Right forelimb (tissue), 1 donor: ENCODE measurements around the gene ANKRD53.

Experiments
- DNase-seq: peaks from one replicate; pipeline ENCODE4 v3.0.0-alpha.2; 2018

Gene ANKRD53

DNA sequence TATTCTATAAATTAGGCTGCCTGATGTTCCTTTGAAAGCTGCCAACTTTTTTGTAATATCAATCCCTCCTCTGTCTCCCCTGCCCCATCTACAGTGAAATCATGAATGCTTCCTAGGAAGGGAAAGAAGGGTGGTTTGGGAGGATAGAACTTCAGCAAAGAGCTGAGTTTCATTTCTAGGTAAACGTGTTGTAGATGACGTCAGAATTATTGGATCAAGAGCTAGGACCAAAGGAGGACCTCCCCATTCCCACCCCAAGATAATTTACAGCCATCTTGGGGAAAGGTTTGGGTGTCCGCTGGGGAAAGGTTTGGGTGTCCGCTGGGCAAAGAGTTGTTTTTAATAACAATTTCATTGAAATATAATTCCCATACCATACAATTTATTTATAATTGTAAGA lies 11.2 kb upstream of the ANKRD53 start:
- no peak for DNase-seq

DNA sequence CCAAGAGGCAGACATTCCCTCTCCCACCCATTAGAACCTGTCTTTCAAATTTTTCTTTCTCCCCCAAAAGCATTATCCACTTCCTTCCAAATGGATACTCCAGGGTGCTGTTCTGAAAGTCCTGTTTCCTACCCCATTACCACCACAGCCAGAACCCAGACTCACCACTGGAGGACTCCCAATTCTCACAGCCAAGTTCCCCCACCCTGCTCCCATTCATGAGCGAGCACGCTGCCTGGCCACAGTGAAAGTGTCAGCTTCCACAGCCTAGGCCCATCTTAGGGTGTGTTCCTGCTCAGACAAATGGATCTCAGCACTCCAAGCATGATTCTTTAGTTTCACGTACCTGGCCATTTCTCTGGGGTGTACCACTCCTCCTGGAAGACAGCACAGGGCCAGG lies 3.8 kb upstream of the ANKRD53 start:
- DNase-seq, result no peak

DNA sequence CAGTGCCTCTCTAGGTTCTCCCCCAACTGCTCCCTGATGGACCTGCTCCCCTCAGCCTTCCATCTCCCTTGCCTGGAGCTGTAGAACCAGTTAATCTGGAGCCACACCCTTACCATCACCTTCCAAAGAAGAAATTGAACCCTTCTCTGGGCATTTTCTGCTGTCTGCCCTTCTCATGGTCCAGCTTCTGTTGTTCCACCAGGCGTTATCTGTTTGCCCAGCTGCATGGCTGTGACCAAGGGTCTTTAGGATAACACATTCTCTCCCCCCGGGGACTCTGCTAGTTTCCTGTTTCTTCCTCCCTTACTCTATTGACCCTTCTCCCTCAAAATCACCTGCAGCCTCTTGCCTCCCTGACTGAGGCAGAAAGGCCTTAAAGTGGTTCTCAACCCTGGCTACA lies 3.2 kb upstream of the ANKRD53 start:
- DNase-seq, result no peak

DNA sequence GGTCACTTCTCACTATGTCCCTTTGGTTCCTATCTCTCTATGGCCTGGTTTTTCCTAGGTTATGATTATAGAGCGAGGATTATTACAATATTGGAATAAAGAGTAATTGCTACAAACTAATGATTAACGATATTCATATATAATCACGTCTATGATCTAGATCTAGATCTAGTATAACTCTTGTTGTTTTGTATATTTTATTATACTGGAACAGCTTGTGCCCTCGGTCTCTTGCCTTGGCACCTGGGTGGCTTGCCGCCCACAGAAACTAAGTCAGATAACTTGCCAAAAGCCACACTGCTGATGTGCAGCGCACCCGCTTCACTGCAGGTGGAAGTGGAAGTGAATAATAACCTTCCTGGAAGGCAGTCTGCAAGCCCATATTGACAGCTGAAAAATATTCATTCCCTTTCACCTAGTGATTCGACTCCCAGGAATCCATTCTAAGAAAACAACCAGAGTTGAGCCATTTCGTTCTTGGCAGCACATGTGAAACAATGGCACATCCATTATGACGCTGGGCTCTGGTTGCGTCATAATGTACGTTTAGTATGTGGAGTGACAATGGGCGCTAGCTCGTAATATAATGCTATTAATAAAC lies 725 bp upstream of the ANKRD53 start:
- DNase-seq, result peak; percentile 41

DNA sequence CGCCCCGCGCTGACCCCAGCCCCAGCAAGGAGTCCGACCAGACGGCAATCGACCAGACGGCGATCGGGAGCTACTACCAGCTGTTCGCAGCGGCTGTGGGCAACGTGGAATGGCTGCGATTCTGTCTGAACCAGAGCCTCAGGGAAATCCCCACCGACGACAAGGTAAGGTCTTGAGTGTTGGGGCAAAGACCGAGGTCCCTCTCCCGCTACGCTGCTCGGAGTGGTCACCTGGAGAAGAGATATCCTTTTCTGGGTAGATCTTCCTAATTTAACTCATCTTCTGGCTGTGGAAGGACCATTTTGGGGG lies 704 bp downstream of the ANKRD53 start:
- DNase-seq, result no peak

DNA sequence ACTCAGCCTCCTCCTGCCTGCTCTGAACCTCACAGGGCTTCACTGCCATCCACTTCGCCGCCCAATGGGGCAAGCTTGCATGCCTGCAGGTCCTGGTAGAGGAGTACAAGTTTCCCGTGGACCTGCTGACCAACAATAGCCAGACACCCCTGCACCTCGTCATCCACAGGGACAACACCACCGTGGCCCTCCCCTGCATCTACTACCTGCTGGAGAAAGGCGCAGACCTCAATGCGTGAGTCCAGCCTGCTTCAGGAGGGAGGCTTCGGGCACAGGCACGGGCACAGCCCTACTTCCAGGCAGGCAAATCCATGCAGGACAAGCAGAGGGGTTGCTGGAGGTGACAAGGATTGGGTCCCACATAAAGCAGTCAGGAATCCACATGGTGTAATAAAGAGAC lies 1.2 kb downstream of the ANKRD53 start:
- DNase-seq, result peak; percentile 34

DNA sequence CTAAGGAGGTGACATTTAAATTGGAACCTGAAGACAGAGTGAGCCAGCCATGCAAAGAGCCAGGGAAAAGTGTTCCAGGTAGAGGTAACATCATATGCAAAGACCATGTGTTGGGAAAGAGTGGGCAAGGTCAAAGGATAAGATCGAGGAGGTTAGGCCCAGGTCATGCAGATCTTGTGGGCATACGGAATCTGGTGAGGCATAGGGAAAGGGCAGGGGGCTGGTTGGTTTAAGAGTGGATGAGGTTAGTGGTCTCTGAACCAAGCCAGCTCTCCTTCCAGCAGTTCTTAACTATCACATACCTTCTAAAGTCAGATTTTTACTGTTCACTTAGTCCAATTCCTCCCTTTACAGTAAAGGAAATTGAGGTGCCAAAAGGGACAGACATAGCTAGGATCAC lies 3.0 kb downstream of the ANKRD53 start:
- DNase-seq, result peak; percentile 36

DNA sequence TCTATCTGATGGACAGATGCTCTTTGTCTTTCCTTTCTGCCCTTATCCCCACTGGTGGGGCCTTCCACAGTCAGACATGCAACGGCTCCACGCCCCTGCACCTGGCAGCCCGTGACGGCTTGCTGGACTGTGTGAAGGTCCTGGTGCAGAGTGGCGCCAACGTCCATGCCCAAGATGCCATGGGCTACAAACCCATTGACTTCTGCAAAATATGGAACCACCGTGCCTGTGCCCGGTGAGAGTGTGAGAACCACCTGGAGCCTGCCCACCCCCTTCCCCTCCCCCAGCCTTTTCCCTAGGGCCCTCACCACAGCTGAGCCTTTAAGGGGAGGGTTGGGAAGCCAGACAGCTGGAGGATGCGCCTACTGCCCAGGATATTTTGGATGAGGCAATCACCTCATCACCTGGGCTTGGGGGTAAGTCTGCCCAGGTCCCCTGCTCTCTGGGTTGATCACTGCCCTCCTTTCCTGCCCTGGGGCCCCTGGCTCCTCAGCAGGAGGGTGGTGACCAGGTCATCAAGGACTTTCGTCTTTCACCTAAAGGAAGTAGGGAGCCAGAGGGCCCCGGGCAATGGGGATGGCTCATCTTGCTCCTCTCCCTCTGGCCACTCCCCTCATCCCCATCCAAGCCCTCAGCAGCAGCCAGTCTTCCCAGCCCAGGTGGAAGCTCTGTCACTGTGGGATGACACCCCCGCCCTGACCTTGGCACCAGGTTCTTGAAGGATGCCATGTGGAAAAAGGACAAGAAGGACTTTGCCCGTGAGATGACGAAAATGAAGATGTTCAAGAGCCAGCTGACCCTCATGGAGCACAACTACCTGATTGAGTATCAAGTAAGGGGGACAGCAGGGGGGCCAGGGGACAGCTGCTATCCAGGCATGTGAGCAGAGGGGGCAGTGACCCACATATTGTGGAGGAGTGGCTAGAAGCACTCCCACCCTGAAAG lies 3.7 kb downstream of the ANKRD53 start:
- peak; percentile 33 for DNase-seq

DNA sequence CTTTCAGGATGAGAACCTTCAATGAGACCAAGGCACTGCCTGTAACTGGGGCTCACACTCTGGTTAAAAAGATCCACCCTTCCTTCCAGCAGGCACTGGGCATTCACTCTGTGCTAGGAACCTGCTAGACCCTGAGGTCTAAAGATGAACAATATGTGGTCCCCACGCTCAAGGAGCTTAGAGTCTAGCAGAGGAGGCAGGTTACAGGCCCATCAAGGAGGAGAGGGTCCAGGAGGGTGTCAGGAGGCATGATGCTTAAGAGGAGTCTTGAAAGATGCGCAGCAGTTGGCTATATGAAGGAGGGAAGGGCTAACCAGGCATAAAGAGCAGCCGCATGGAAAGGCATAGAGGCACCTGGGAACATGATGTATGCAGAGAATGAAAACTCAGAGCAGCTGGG lies 4.5 kb downstream of the ANKRD53 start:
- DNase-seq, result peak; percentile 34

DNA sequence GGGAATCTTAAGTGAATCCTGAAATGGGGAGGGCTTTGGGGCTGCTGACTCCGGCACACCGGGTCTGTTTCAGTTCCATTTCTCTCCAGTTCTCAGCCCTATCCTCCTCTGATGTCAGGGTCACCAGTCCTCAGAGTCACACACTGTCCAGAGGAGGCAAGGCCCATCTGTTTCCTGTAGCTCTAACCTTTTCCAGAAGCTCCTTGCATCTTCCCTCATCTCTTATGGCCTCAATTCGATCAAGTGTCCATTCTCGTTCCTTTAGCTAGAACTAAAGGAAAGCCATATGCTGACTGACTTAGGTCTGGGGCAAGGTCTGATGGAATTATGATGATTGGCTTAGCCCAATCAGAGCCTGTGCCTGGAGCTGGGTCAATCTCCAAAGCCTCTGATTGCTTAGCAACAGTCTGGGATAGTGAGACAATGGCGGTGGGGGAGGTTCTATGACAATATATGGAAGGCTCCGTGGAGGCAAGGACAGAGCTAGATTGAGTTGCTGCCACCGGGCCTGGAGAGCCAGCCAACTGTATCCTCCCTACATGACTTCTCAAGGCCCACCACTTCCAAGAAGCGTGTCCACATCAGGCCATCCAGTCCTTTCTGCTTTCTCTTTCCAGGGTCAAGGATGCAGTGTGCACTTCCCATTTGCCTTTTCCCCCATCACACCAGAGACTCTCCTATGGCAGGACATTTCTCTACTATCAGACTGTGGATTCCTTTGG lies 5.2 kb downstream of the ANKRD53 start:
- DNase-seq, result no peak

DNA sequence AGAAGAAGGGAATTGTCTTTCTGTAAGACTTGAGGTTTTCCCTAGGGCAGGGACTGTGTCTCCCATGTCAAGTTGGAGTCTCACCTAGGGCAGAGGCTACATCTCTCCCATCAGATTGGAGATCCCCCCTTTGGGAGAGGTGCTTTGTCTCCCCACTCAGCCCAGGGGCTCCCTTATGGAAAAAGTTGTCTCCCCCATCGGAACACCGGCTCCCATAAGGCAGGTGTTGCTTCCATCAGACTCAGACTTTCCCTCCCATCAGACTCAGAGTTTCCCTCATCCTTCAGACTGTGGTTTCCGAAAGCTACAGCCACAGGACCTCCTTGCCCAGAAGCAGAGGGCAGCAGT lies 5.8 kb downstream of the ANKRD53 start:
- DNase-seq, result no peak

DNA sequence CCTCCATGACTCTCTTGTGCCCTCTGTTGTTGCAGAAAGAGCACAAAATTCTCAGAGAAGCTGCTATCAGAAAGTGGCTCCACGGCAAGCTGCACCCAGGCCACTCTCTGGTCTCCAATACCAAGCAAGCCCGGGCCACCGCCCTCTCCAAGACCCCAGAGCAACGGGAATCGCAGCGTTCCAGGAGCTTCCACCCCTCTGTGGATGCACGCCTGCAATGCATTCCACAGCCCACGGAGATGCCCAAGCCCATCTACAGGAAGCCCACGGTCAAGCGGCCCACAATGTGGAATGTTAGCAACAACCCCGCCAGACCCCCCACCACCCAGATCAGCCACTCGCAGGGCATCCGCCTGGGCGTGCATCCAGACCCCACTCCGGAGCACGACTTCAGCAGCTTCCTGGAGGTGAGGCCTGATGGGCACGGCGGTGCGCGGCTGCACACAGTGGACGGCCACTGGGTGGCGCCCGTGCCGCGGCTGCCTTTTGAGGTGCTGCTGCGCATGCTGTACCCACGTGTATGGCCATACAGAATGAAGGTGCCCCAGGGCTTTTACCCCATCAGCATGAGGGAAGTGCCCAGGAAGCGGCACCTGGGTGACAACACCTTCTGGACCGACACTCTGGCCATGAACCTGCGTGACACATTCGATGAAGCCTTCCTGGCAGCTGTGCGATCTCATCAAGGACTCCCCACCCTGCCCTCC lies 6.3 kb downstream of the ANKRD53 start:
- no peak for DNase-seq

DNA sequence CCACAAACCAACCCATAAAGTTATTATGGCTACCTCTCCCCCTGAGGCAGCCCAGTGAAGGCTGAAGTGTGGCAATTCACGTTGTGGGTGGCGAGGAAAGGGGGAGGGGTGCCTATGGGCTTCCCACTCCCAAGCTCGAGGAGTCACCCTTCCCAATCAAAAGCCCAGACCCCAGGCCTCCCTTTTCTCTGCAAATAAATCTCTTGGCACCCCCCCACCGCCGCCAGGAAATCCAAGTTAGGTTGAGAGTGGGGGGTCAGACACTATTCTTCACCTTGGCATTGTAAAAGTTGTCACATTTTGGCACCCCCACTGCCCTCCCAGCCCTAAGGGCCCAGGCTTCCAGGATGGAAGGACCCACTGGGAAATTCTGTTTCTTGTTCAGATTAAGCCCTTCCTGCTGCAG lies 6.9 kb downstream of the ANKRD53 start:
- DNase-seq, result no peak

DNA sequence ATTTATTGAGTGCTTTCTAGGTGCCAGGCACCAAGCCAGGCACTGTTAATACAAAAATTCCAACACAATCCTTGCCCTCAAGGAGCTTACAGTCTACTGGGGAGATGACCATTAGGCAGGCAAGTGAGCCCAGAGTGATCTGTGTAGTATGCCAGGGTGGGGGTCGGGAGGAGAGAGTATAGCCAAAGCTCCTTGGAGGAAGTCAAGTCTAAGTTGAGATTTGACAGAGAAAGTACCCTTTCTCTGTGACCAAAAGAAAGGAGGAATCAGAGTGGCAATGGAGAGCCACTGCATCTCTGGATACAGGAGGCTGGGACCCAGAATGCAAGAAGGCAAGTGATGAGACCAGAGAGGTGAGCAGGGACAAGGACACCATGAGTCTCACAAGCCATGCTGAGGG lies 7.5 kb downstream of the ANKRD53 start:
- DNase-seq, result no peak

DNA sequence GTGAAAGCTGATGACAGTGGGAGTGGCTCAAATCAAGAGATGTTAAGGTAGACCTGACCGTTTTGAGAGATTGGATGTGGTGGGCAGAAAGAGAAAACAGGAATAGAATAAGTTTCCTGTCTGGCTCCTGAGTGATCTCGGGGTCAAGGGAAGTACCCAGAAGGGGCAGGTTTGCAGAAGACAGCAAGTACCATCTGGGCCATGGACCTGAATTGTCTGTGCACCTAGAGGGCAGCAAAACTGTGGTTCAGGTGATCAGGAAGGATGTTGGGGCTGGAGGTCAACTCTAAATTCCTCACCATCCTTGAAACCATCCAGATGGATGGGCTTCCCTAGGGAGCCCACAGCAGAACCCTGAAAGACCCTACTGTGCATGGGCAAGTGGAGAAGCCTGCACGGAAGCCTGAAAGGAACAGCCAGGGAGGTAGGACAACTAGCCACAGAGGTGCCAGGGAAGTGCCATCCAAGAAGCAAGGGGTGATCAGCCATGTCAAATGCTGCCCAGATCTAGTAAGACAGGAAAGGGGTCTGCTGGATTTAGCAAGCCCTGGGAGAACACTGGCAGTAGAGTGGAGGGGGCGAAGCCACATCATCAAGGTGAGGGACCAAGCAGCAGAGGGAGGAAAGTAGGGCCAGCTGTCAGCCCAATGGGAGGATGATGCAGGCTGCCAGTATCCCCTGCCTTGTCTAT lies 8.2 kb downstream of the ANKRD53 start:
- DNase-seq, result no peak

DNA sequence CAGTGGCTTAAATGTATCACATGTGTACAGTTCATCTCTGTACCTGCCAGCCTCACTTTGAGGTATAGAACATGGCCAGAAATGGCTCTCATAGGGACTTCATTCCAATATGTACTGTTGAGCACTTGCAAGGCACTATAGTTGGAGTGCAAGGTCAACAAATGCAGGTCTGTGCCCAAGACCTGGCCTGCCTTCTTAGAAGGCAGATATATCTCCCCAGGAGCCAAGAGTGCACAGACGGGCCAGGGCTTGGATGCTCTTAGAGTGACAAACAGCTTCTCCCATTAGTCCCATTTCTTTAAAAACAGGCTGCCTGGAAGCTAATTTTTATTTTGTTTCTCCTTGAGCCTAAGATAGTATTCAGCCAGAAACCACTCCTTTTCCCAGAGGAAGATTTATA lies 9.0 kb downstream of the ANKRD53 start:
- no peak for DNase-seq

DNA sequence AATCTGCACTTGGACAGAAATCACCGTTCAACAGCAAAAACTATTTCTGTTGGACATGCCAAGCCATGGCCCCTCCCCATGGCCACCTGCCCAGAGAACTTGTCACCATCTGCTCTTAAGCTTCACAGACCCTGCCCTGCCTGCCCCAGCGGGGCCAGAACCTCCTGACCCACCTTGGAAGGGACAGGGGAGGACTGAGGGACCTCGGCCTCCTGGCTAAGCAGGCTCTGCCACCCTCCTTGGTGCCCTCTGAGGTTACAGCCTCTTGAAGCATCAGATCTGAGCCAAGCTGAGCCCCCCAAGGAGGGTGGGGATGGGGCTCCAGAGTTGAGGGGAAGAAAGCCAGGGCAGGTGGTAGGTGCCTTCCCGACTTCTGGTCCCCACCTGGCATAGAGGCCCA lies 9.7 kb downstream of the ANKRD53 start:
- DNase-seq, result no peak

DNA sequence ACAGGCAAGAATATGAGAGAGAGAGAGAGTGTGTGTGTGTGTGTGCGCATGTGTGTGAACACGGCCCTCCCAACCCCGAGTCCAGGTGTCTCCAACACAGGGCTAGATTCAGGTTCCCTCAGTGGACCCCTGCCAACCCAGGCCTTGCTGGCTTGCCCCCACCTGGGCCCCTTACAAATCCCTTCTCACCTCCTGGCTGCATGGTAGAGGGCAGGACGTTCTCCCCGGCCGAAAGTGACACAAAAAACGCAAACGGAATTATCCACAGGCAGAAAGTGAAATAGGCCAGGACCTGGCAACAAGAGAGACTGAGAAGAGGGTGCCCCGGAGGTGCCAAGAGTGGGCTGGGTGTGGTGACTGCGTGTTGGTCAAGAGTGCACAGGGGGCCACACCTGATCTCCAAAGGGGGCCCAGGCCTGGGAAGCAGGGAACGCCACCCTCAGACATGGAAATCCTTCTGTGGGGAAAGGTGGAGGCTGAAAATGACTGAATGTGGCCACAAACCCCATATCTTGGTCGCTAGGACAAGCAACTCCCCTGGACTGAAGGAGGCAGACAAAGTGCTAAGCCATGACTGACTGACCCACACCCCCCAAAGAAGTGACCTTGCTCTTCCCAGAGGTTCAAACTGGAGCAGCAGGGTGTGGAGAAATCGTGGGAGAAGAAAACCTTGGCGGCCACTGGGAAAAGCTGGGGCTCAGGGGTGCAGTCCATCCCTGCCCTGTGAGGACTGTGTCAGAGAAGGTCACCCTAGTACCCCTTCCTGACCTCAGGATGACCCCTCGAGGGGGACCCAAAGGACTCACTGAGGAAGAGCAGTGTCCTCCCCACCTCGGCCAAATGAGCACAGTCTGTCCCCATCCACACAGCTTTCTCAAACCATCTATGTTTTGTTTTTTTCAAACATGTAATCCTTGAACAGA lies 10.6 kb downstream of the ANKRD53 start:
- no peak for DNase-seq

DNA sequence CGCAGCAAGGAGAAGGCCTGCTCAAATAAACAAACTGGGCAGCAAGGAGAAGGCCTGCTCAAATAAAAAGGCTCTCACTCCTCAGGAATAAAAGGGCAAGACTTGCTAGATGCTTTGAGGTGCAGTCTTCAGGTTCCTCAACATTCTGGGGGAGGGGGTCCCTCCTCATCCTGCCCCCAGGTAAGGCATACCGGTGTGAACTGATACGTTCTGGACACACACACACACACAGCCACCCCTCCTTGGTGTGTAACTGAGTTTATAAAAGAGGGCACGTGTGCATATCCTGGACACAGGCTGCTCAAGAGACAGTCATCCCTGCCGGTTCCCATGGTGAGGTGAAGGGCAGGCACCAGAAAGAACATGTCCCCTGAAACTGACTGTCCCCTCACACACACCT lies 11.8 kb downstream of the ANKRD53 start:
- DNase-seq, result no peak

DNA sequence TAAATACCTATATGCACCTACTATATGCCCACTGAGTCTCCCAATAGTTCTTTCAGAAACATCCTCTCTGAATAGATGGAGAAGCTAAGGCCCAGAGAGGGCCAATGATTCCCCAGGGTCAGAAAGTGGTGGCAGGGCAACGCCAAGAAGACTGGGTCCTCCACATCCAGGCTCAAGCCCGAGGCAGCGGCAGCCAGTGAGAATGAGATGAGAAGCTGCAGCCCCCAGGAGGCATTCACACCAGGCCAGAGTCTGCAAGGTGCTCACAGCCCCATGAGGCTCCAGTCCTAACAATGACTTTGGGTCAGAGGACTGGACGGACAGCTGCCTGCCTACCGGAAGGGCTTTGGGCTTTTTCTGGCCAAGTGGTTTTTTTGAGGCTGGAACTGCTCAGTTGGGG lies 12.7 kb downstream of the ANKRD53 start:
- DNase-seq, result no peak

DNA sequence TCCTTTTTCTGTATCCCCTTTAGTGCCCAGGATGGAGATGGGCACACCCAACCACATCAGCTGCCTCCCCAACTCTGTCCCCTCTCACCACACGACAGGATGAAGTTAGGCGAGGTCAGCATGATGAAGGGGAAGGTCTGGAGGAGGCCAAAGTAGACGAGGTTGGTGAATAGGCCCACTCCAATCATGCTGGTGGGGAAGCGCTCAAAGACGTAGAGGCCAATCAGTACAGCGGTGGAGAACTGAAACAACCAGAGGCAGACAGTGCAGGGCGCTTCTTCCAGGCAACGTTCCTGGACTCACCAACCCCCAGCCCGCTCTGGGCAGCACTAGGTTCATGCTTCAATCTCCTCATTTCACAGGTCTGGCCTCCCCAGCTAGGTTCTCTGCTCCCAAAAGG lies 13.3 kb downstream of the ANKRD53 start:
- no peak for DNase-seq
